DOHH2 (cell line): ENCODE data around the gene EQTN.

Experiments
- EZH2phosphoT487 ChIP-seq: fragments of 200-600 bp; sonication (generic); IDR thresholded peaks from 2 replicates; pipeline ENCODE4 v1.6.1; 2017; ENCODE audit warnings: borderline replicate concordance, mild to moderate bottlenecking, antibody characterized with exemption, low read length, moderate library complexity, mixed read lengths
- TF ChIP-seq, protein P1 (sequence below): fragments of 200-600 bp; sonication (generic); IDR thresholded peaks from one replicate; pipeline ENCODE4 v1.5.1; 2014; ENCODE audit warnings: antibody characterized with exemption, mild to moderate bottlenecking, low read depth, low read length; ENCODE audit not compliant: poor library complexity, severe bottlenecking

DNA sequence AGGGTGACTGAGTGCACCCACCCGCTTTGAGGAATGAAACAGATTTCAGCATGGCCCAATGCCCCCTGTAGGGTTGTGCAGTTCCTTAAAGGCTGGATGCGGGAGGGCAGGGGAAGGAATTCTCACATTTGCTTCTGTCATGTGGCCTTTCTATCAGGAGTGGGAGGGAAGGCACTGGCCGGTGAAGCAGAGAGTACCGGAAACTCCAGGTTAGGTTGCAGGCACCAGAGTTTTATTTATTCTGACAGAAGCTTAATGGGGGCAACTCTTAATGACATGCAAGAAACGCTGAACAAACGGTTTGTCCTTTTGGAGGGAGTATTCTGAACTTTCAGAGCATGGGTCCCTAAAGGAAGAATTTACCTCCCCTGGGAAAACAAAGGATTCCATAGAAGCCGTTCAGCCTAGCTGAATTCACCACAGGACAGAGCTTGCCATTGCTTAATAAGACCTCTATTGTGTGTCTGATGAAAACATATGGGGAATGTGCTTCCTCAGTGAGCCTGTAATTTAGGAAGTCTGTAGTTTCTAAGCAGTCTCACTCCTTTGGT is 44.1 kb upstream of the EQTN start:
- TF ChIP-seq, protein P1, sequence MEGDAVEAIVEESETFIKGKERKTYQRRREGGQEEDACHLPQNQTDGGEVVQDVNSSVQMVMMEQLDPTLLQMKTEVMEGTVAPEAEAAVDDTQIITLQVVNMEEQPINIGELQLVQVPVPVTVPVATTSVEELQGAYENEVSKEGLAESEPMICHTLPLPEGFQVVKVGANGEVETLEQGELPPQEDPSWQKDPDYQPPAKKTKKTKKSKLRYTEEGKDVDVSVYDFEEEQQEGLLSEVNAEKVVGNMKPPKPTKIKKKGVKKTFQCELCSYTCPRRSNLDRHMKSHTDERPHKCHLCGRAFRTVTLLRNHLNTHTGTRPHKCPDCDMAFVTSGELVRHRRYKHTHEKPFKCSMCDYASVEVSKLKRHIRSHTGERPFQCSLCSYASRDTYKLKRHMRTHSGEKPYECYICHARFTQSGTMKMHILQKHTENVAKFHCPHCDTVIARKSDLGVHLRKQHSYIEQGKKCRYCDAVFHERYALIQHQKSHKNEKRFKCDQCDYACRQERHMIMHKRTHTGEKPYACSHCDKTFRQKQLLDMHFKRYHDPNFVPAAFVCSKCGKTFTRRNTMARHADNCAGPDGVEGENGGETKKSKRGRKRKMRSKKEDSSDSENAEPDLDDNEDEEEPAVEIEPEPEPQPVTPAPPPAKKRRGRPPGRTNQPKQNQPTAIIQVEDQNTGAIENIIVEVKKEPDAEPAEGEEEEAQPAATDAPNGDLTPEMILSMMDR = no peak
- TF ChIP-seq EZH2phosphoT487 = no peak
